GM19239 (cell line): ENCODE results near the gene TNFRSF8.
A peak's percentile ranks its signal among the peaks of the same experiment; 100 is the strongest.

ENCODE experiments used
- DNase-seq: peaks from one replicate; pipeline ENCODE4 v3.0.0; 2011; ENCODE audit warnings: low spot score; ENCODE audit not compliant: insufficient read length
- FAIRE-seq: peaks from 2 replicates; lab custom pipeline; 2011; peaks lifted over from hg19 to GRCh38; lab: Jason Lieb, UNC

Gene TNFRSF8

GRCh38 chr1:12150456-12151200, 87.5 kb downstream of the TNFRSF8 start:
- peak; percentile 94 for FAIRE-seq

GRCh38 chr1:12151465-12151864, 88.4 kb downstream of the TNFRSF8 start:
- FAIRE-seq (no peak), DNase-seq (no peak)

More at GRCh38 chr1:12150456-12151200, 87.5 kb downstream of the TNFRSF8 start:
- no peak for DNase-seq

- no peak for DNase-seq
- FAIRE-seq = peak; percentile 99
These were observed 89.2 kb downstream of the TNFRSF8 start for GRCh38 chr1:12152113-12152891.

DNA sequence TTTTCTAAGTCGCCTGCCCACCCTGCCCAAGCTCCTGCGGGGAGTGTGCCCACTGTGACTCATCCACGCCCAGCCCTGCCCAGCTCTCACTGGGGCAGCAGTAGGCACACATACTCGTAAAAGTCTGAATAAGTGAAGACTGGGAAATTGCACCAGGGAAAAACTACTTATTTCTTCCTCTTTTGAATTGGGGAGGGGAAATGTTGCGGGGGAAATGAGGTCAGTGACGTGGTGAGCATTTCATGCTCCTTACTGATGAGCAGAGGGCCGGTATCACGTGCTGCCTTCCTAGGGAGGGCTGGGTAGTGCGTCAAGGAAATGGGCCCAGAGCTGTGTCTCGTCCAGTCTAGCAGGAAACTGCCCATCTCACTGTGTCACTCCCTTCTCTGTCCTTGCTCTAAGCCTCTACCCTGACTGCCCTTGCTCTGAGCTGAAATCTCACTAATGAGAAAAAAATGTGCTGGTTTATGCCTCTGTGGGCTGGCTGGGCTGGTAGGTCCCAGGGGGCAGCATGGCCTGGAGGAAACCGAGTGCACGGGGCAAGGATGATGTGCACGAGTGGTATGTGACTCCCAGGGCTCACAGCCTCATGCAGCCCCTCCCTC, 90.2 kb downstream of the TNFRSF8 start:
- no peak for DNase-seq
- FAIRE-seq = peak; percentile 98

- DNase-seq (no peak), FAIRE-seq (no peak)
These were observed 92.2 kb downstream of the TNFRSF8 start for GRCh38 chr1:12155328-12155727.

- no peak for DNase-seq
- peak; percentile 89 for FAIRE-seq
These were observed 94.5 kb downstream of the TNFRSF8 start for GRCh38 chr1:12157366-12158231.

- peak; percentile 60 for FAIRE-seq
- DNase-seq = no peak
These were observed 95.4 kb downstream of the TNFRSF8 start for GRCh38 chr1:12158357-12159092.

DNA sequence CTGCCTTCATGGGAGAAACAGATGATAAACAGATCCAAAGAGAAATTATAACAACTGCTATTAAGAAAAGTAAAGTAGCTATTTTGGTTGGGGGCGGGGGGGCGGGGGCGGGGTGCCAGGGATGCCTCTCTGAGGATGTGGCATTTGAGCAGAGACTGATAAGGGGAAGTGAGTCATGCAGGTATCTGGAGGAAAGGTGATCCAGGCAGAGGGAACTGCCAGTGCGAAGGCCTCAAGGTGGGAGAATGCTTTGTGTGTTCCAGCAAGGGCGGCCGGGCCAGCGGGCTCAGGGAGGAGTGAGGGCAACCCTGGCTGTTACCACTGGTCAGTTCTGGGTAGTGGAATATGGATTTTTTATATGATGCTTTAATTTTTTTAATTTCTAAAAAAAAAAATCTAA, 96.7 kb downstream of the TNFRSF8 start:
- no peak for DNase-seq
- no peak for FAIRE-seq

GRCh38 chr1:12161324-12161661, 98.2 kb downstream of the TNFRSF8 start:
- FAIRE-seq = no peak

GRCh38 chr1:12161662-12162458, 98.8 kb downstream of the TNFRSF8 start:
- FAIRE-seq = peak; percentile 99

More at GRCh38 chr1:12161324-12161661, 98.2 kb downstream of the TNFRSF8 start:
- no peak for DNase-seq

DNA sequence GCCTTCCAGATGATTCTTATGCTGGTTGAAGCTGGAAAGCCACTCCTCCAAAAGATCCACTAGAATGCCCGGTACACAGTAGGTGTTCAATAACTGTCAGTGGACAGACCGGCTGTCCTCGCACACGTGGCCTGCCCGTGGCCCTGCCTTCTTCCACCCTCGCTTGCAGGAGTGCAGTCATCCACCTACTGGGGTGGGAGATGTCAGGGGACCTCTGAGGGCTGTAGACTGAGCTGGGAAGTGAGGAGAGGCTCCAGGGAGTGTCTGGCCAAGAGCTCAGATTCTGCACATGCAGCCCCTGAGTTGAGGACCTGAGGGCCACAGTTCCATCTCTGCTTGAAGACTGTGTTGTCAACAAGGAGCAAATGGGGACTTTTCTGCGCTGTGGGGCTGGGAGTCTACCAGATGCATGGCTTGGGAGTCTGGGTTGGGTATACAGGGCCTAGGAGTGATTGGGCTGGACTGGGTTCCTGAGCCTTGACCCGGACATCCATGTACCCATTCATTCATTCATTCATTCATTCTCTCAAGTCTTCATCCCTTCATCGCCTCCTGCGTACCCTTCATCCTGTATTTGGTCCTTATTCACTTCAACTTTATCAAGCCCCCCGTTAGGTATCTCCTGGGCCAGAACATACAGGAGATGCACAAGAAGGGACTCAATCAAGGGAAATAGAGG, 99.5 kb downstream of the TNFRSF8 start:
- DNase-seq (no peak), FAIRE-seq (no peak)

More at GRCh38 chr1:12161662-12162458, 98.8 kb downstream of the TNFRSF8 start:
- peak; percentile 81 for DNase-seq

GRCh38 chr1:12163210-12163609, 100.1 kb downstream of the TNFRSF8 start:
- FAIRE-seq = peak; percentile 71

GRCh38 chr1:12164210-12164609, 101.1 kb downstream of the TNFRSF8 start:
- DNase-seq (no peak), FAIRE-seq (no peak)

More at GRCh38 chr1:12163210-12163609, 100.1 kb downstream of the TNFRSF8 start:
- DNase-seq = no peak

- no peak for FAIRE-seq
- no peak for DNase-seq
These were observed 102.2 kb downstream of the TNFRSF8 start for GRCh38 chr1:12165342-12165741.

- FAIRE-seq (peak; percentile 94), DNase-seq (peak; percentile 83)
These were observed 103.9 kb downstream of the TNFRSF8 start, which contains the start of gene TNFRSF1B for GRCh38 chr1:12166834-12167492. TSS of gene TNFRSF1B (plus strand) at chr1:12166991. CDS start at chr1:12167092, 101 bp downstream.

DNA sequence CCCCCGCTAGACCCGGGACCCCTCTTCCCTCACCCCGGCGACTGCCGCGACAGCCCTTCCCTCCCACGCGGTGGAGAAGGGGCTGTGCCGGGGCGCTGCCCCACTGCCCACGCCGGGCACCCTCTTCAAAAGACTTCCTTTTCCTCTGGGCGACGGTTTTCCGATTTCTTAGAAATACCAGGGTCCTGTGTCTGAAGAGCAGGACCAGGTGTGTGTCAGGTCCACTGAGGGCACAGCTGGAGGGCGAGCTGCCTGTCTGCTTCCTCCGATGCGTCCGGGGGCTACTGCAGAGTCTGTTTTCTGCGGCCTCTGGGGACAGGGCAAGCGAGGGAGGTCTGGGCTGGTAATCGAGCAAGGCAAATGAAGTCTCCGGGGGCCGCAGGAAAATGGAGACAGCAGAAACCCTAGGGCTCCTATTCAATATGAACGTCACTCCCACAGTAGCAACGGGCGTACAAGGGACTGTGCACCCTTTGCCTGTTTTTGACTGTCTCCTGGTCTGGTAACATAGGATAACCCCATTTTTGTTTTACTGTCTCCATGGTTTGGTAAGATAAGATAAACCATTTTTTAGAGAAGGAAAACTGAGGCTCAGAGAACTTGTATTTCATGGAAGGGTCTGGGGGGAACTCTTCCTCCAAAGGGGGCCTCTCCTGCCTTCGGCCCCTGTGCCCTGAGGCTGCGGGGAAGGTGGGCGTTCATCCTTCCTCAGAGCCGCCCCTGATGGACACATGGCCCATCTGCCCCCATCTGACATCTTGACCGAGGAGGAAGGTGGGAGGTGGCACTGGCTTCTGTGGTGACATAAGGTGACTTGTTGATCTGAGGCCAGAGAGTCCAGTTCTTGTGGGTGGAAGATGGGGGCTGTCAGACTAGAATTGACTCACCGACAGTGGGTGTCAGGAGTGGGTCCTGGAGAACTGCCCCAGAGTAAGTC, 104.7 kb downstream of the TNFRSF8 start:
- no peak for DNase-seq
- peak; percentile 71 for FAIRE-seq
